NCI-H2171 (cell line): ENCODE data around the gene ARPP21.
"Not testable (repeated sequence)": the region's sequence is repeated elsewhere in the genome, so short reads cannot be mapped to it uniquely, and the experiment has no call there.

ENCODE experiments used
- DNase-seq: peaks from one replicate; lab custom pipeline; 2025; lab: John Stamatoyannopoulos, UW

ARPP21 gene

DNA sequence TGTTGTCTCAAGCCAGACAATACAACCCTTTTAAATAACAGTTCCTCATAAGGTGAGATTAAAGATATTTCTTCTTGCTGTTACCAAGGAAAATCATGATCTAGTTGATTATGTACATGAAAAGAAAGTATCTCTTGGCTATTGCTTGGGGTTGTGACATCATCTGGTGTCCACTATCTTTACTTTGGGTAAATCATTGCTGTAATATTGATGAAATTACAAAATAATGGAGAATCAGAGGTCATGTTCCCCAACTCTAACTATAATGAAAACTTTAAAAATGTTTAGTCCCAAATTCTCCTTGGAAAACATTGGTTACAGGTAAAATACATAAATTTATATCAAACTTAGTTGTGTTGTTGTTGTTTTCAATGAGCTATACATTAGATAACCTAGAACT, 142.2 kb downstream of the ARPP21 start:
- no peak for DNase-seq

GRCh38 chr3:35782355-35782754, 143.0 kb downstream of the ARPP21 start:
- no peak for DNase-seq

DNA sequence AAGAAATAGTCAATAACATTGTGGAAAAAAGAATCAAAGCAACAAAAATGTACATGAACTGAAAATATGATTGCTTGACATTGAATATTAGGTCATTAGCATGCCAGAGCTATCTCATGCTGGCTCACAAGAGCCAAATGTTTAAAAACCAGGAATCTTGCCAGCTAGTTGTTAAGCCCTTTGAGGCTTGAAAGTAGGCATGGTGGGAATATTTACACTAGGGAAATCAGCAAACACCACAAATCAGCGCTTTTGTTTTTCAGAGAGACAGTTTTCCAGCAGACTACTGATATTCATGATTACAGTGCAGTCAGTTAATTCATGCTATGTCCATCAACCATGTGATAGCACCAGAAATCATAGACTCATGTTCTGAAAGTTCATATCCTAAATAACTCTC, 144.8 kb downstream of the ARPP21 start:
- no peak for DNase-seq

GRCh38 chr3:35785234-35785888, 146.0 kb downstream of the ARPP21 start:
- no peak for DNase-seq

- DNase-seq, result no peak
Observed at GRCh38 chr3:35787936-35788335, 148.6 kb downstream of the ARPP21 start.

GRCh38 chr3:35789042-35789831, 149.9 kb downstream of the ARPP21 start:
- DNase-seq, result no peak

DNA sequence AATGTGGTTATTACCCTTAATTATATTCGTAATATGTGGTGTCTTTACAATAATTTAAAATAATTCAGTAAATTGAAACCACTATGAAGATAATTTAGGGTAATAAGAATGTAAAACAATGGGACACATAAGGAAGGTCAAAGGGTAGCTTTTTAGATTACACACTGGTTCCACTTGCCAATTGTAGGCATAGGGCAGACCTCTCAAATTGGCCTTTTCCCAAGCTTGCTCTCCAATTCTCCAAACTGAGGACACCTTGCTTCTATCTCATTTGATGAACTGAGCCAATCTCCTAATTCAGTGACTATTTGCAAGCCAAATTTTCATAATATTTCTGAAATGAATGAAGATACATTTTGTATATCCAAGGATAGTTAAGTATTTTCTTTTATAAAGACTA, 151.4 kb downstream of the ARPP21 start:
- DNase-seq, result no peak

GRCh38 chr3:35793667-35794066, 154.3 kb downstream of the ARPP21 start:
- no peak for DNase-seq

GRCh38 chr3:35800960-35801459, 161.7 kb downstream of the ARPP21 start:
- no peak for DNase-seq

GRCh38 chr3:35814531-35814930, 175.2 kb downstream of the ARPP21 start:
- no peak for DNase-seq

GRCh38 chr3:35815796-35816195, 176.5 kb downstream of the ARPP21 start:
- not testable (repeated sequence) for DNase-seq

- DNase-seq, result no peak
Observed at GRCh38 chr3:35817216-35817615, 177.9 kb downstream of the ARPP21 start.

- DNase-seq, result no peak
Observed at GRCh38 chr3:35832140-35832571, 192.8 kb downstream of the ARPP21 start.
